Testis (tissue), 3 donors: ENCODE results near the gene GSTM1. TPM values are rescaled to one million over a fixed set of nuclear protein-coding genes. Genes with fewer than 3 reads are reported as not detected.

Source experiments
- DNase-seq: peaks from one replicate; pipeline ENCODE4 v3.0.0-alpha.2; 2019
- H3K27ac ChIP-seq, 2 donors: fragments of 200-600 bp; sonication (generic); one replicate each; pipeline ENCODE4 v1.5.1; 2019
- H3K27me3 ChIP-seq: fragments of 200-600 bp; sonication (generic); one replicate; pipeline ENCODE4 v1.5.1; 2019
- H3K36me3 ChIP-seq: fragments of 200-600 bp; sonication (generic); one replicate; pipeline ENCODE4 v1.5.1; 2017; ENCODE audit warnings: low read depth; ENCODE audit errors: missing control alignments
- H3K4me1 ChIP-seq: fragments of 200-600 bp; sonication (generic); one replicate; pipeline ENCODE4 v1.5.1; 2019
- H3K4me3 ChIP-seq, 2 donors: fragments of 200-600 bp; sonication (generic); one replicate each; pipeline ENCODE4 v1.5.1; 2017 to 2019
- H3K9me3 ChIP-seq: fragments of 200-600 bp; sonication (generic); one replicate; pipeline ENCODE4 v1.5.1; 2017
- POLR2A ChIP-seq: fragments of 450-650 bp; IDR thresholded peaks from one replicate; pipeline ENCODE4 v1.6.1; 2017; ENCODE audit warnings: antibody characterized with exemption, mild to moderate bottlenecking, moderate library complexity
- WGBS, 2 donors: methylation state at CpG; one replicate each; pipeline ENCODE4 v1.1.5; 2018; 5-methylcytosine and 5-hydroxymethylcytosine counted together
- intact Hi-C: fragments of 100-400 bp; cut with DNase I; formaldehyde crosslinking; loops from one replicate; pipeline ENCODE4 v1.15.1; 2023; ENCODE audit warnings: low total_unique reads
- polyA plus RNA-seq: library from polyadenylated mRNA; stranded (reverse); fragments of 350-450 nt; fragmentation: Illumina TruSeq; extraction: RNeasy Lipid Tissue Mini Kit (QIAGEN cat#74804); gene quantifications from one replicate; pipeline ENCODE4 v1.2.3, GENCODE V29; 2014; ENCODE audit warnings: low read depth, low replicate concordance; ENCODE audit not compliant: insufficient read depth
- total RNA-seq, 2 donors: library from RNA; depleted of rRNA; stranded (reverse); fragments of >200 nt; gene quantifications; one replicate each; pipeline ENCODE4 v1.2.3, GENCODE V29; 2016
- TF ChIP-seq, protein P1 (sequence below), 3 experiments: fragments of 450-650 bp in 2 of 3; fragments of 200-600 bp in 1 of 3; sonication (generic) in 1 of 3; IDR thresholded peaks; one replicate each; pipeline ENCODE4 v1.5.1; 2016 to 2019; ENCODE audit warnings: antibody characterized with exemption in 3 of 3, mild to moderate bottlenecking in 2 of 3, moderate library complexity in 1 of 3

The GSTM1 gene
- total and polyA plus RNA-seq, 3 donors from 2014 or later = not detected

DNA sequence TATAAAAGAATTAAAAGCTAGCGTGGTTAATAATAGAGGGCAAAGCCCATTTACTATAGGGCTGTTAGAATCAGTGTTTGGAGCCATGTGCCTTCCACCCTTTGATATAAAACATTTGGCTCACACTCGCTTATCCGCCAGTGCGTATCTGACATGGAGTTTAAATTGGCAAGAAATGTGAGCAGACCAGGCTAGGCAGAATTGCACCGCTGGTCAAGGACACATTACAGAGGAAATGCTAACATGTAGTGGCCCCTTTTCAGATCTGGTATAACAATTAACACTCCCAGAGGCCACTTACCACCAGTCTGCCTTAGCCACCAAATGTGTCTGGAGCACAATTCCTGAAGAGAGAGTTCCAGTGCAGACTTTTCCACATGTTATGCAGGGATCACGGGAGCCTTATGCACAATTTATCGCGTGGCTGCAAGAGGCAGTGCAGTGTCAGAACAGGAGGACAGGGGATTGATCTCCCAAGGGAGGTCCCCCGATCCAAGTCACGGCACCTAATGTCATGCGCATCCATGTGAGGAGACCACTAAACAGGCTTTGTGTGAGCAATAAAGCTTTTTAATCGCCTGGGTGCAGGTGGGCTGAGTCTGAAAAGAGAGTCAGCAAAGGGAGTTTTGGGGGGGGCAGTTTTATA is 39.2 kb downstream of the GSTM1 start:
- Histone ChIP-seq H3K27ac (no peak overlapping the region), H3K9me3 (no peaks in the 10 kb centered on the region), H3K27me3 (no peaks in the 10 kb centered on the region), H3K36me3 (no peaks in the 10 kb centered on the region), H3K4me3 (no peak overlapping the region), H3K4me1 (no peaks in the 10 kb centered on the region)
- no peak for TF ChIP-seq POLR2A
- TF ChIP-seq, protein P1, sequence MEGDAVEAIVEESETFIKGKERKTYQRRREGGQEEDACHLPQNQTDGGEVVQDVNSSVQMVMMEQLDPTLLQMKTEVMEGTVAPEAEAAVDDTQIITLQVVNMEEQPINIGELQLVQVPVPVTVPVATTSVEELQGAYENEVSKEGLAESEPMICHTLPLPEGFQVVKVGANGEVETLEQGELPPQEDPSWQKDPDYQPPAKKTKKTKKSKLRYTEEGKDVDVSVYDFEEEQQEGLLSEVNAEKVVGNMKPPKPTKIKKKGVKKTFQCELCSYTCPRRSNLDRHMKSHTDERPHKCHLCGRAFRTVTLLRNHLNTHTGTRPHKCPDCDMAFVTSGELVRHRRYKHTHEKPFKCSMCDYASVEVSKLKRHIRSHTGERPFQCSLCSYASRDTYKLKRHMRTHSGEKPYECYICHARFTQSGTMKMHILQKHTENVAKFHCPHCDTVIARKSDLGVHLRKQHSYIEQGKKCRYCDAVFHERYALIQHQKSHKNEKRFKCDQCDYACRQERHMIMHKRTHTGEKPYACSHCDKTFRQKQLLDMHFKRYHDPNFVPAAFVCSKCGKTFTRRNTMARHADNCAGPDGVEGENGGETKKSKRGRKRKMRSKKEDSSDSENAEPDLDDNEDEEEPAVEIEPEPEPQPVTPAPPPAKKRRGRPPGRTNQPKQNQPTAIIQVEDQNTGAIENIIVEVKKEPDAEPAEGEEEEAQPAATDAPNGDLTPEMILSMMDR (IDR thresholded peaks at IDR 0.05) = no peak
- 92 to 97% methylated on average over 12 of the region's 12 CpGs for WGBS, 2 donors
- DNase-seq = no peak
- intact Hi-C loops = no loop called here

DNA sequence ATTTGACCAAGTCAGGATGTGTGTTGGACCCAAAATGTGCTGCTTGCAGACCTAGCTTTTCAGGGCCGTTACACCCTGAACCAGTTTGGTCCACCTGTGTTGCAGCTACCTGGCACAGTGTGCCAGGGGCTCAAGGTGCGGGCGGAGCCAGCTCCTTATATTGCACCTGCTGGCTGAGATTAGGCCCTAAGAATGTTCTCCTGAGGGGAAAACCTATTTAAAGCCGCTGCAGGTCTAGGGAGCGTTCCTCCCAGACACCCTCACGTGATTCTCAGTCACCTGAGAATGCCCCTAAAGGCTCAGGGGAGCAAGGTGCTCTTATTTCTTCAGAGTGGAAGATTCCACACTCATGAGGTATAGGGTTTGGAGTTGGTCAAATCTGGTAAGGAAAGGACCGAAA is 41.3 kb downstream of the GSTM1 start:
- H3K27me3 ChIP-seq = no peaks in the 10 kb centered on the region
- no peaks in the 10 kb centered on the region for H3K9me3 ChIP-seq
- H3K27ac ChIP-seq = no peak overlapping the region
- intact Hi-C loops = no loop called here
- H3K36me3 ChIP-seq = no peaks in the 10 kb centered on the region
- no peak for DNase-seq
- 92 to 94% methylated on average over 7 of the region's 7 CpGs for WGBS, 2 donors
- TF ChIP-seq, protein P1 (IDR thresholded peaks at IDR 0.05) = no peak
- no peak for TF ChIP-seq POLR2A
- no peaks in the 10 kb centered on the region for H3K4me1 ChIP-seq
- no peak overlapping the region for H3K4me3 ChIP-seq

DNA sequence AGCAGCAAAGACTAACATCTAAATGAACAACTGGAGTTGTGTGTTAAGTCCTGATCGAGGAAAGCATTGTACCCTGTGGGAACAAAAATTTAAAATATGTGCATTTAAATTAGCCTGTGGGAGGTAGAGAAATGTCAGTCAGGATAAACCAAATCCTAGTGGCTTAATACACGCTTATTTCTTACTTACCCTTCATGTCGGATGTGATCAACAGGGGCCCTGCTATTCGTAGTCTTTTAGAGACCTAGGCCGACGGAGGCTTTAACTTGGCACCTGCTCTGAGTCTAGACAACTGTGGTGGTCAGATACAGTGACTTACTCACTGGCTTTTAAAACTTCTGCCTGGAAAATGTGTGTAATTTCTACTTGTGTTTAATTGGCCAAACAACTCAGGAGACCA is 43.0 kb downstream of the GSTM1 start:
- 80 to 90% methylated on average over 6 of the region's 6 CpGs for WGBS, 2 donors
- TF ChIP-seq, protein P1 (IDR thresholded peaks at IDR 0.05) = no peak
- no peak for TF ChIP-seq POLR2A
- intact Hi-C loops = no loop called here

DNA sequence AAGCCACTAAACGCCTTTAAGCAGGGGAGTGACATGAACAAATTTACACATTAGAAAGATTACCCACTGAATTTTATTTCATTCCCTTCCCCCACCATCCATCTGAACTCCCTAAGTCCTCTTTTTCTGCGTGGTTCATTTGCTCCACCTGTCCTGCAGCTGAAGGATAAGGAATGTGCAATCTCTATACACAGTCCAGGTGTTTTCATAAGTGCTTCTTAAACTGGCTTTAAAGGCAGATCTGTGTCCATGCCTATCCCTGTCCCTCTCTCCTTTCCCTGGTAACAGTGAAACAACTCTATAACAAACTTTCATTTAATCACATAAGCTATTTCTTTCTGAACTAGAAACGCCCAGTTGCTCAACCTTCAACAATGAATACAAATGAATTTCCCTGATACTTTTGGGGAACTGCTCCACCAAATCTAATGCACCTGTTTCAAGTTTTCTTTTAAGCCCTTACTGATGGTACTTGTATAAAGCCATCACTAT is 44.8 kb downstream of the GSTM1 start:
- 53 to 58% methylated on average over 3 of the region's 3 CpGs for WGBS, 2 donors
- H3K9me3 ChIP-seq = no peaks in the 10 kb centered on the region
- H3K27me3 ChIP-seq = no peaks in the 10 kb centered on the region
- H3K36me3 ChIP-seq = no peaks in the 10 kb centered on the region
- DNase-seq = no peak
- no peak overlapping the region for H3K4me3 ChIP-seq
- H3K4me1 ChIP-seq = no peaks in the 10 kb centered on the region
- intact Hi-C loops = no loop called here
- peak overlapping the region in 1 of 2 donors; percentile 19 for H3K27ac ChIP-seq
- TF ChIP-seq, protein P1 (IDR thresholded peaks at IDR 0.05) = no peak
- no peak for TF ChIP-seq POLR2A

More for the DNA sequence above, 43.0 kb downstream of the GSTM1 start:
- Histone ChIP-seq H3K27ac (no peak overlapping the region), H3K4me1 (no peaks in the 10 kb centered on the region), H3K9me3 (no peaks in the 10 kb centered on the region), H3K36me3 (no peaks in the 10 kb centered on the region), H3K4me3 (no peak overlapping the region), H3K27me3 (no peaks in the 10 kb centered on the region)
- DNase-seq = no peak
